SJSA1 (cell line): ENCODE measurements around the gene ZNF763. TPM values are rescaled to one million over a fixed set of nuclear protein-coding genes. Genes with fewer than 3 reads are reported as not detected.
"Not testable (repeated sequence)": the region's sequence is repeated elsewhere in the genome, so short reads cannot be mapped to it uniquely, and the experiment has no call there.

Experiments used
- DNase-seq, 2 experiments: peaks; one replicate each; pipeline ENCODE4 v3.0.0-alpha.2; 2015 to 2020; ENCODE audit warnings: low spot score in 2 of 2, low read depth in 1 of 2
- H3K27ac ChIP-seq: fragments of 250-450 bp; sonication (Bioruptor Pico); 2 replicates; pipeline ENCODE4 v1.5.1; 2020; ENCODE audit warnings: mild to moderate bottlenecking, moderate library complexity
- H3K27me3 ChIP-seq: fragments of 250-450 bp; sonication (Bioruptor Pico); replicated peaks from 2 replicates; pipeline ENCODE4 v1.5.1; 2020; ENCODE audit warnings: mild to moderate bottlenecking, moderate library complexity
- H3K36me3 ChIP-seq: fragments of 250-450 bp; sonication (Bioruptor Pico); 2 replicates; pipeline ENCODE4 v1.5.1; 2020; ENCODE audit warnings: mild to moderate bottlenecking
- H3K4me1 ChIP-seq: fragments of 250-450 bp; sonication (Bioruptor Pico); replicated peaks from 2 replicates; pipeline ENCODE4 v1.6.1; 2021; ENCODE audit warnings: mild to moderate bottlenecking
- H3K4me3 ChIP-seq: fragments of 250-450 bp; sonication (Bioruptor Pico); 2 replicates; pipeline ENCODE4 v1.5.1; 2020; ENCODE audit warnings: mild to moderate bottlenecking
- H3K9me3 ChIP-seq: fragments of 250-450 bp; sonication (Bioruptor Pico); replicated peaks from 2 replicates; pipeline ENCODE4 v1.5.1; 2020; ENCODE audit warnings: mild to moderate bottlenecking
- total RNA-seq: library from RNA; depleted of rRNA; stranded (reverse); fragments of >200 nt; shearing (Covaris generic); gene quantifications from 2 replicates; pipeline ENCODE4 v1.2.3, GENCODE V29; 2014

Gene ZNF763
- total RNA-seq, 1 experiment from 2014 or later: 0.18 TPM

DNA sequence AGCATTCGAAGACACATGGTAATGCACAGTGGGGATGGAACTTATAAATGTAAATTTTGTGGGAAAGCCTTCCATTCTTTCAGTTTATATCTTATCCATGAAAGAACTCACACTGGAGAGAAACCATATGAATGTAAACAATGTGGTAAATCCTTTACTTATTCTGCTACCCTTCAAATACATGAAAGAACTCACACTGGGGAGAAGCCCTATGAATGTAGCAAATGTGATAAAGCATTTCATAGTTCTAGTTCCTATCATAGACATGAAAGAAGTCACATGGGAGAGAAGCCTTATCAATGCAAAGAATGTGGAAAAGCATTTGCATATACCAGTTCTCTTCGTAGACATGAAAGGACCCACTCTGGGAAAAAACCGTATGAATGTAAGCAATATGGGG lies 16.2 kb upstream of the ZNF763 start:
- H3K27me3 ChIP-seq: no peaks in the 10 kb centered on the region
- DNase-seq: no peak
- H3K36me3 ChIP-seq: peaks cover 85% of the 10 kb centered on the region
- H3K9me3 ChIP-seq: peaks cover 58% of the 10 kb centered on the region
- H3K4me1 ChIP-seq: no peaks in the 10 kb centered on the region
- no peak overlapping the region for H3K27ac ChIP-seq
- no peak overlapping the region for H3K4me3 ChIP-seq

DNA sequence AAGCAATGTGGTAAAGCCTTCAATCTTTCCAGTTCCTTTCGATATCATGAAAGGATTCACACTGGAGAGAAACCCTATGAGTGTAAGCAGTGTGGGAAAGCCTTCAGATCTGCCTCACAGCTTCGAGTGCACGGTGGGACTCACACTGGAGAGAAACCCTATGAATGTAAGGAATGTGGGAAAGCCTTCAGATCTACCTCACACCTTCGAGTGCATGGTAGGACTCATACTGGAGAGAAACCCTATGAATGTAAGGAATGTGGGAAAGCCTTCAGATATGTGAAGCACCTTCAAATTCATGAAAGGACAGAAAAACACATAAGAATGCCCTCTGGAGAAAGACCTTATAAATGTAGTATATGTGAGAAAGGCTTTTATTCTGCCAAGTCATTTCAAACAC lies 15.6 kb upstream of the ZNF763 start:
- no peak overlapping the region for H3K4me3 ChIP-seq
- H3K27me3 ChIP-seq: no peaks in the 10 kb centered on the region
- no peak overlapping the region for H3K27ac ChIP-seq
- peak in 1 of 2 experiments; percentile 11 for DNase-seq
- peaks cover 53% of the 10 kb centered on the region for H3K9me3 ChIP-seq
- H3K4me1 ChIP-seq: no peaks in the 10 kb centered on the region
- H3K36me3 ChIP-seq: peaks cover 79% of the 10 kb centered on the region

DNA sequence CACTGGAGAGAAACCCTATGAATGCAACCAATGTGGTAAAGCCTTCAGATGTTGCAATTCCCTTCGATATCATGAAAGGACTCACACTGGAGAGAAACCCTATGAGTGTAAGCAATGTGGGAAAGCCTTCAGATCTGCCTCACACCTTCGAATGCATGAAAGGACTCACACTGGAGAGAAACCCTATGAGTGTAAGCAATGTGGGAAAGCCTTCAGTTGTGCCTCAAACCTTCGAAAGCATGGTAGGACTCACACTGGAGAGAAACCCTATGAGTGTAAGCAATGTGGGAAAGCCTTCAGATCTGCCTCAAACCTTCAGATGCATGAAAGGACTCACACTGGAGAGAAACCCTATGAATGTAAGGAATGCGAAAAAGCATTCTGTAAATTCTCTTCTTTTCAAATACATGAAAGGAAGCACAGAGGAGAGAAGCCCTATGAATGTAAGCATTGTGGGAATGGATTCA lies 15.2 kb upstream of the ZNF763 start:
- not testable (repeated sequence) for H3K27ac ChIP-seq, H3K4me3 ChIP-seq, H3K4me1 ChIP-seq, H3K27me3 ChIP-seq
- peaks cover 78% of the 10 kb centered on the region for H3K36me3 ChIP-seq
- peaks cover 52% of the 10 kb centered on the region for H3K9me3 ChIP-seq
- peak in 1 of 2 experiments; percentile 7 for DNase-seq

DNA sequence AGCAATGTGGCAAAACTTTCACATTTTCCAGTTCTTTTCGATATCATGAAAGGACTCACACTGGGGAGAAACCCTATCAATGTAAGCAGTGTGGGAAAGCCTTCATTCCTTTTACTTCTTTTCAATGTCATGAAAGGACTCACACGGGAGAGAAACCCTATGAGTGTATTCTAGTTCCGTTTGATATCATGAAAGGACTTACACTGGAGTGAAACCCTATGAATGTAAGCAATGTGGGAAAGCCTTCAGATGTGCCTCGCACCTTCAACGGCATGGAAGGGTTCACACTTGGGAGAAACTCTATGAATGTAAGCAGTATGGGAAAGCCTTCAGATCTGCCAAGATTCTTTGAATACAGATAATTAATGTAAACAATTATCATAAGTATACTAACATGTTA lies 14.5 kb upstream of the ZNF763 start:
- Histone ChIP-seq H3K4me1 (no peaks in the 10 kb centered on the region), H3K9me3 (peaks cover 46% of the 10 kb centered on the region), H3K27me3 (no peaks in the 10 kb centered on the region), H3K36me3 (peaks cover 71% of the 10 kb centered on the region), H3K4me3 (no peak overlapping the region), H3K27ac (no peak overlapping the region)
- DNase-seq: no peak

DNA sequence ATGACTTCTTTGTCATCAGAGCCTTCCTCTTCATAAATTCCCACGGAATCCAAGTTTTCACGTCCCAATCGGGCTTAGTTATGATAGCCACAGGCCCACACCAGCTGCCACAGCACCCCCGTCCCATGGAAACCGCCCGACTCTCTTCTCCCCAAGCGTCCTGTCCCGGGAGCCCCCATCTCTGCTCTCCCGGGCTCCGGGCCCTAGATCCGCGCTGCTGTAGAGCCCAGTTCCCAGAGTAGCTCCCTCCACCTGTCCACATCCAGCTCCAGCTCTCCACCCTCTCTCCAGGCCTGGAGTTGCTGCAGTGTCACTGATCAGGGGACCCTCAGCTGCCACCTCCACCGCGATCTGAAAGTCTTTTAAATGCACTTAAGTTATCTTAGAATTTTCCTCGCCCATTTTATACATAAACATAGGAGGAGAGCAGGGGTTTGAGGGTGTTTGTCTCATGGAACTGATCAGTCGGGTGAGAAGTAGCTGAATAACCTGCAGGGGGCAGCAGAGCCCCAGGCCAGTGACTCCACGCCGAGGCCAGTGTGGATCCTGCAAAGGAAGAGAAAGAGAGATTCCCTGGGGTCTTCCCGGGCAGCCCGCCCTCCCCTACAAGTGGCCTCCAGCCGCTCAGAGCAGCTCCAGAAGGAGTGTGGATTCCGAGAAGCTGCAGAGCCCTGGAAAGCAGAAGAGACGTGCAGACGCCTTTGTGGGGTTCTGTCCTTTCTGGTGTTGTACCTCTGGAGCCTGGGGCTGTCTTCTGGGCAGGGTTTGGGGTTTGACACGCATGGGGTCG lies 1.1 kb upstream of the ZNF763 start:
- Histone ChIP-seq H3K27ac (no peak overlapping the region), H3K9me3 (peaks cover 4% of the 10 kb centered on the region; the same call in 1 of the 2 replicates), H3K4me3 (no peak overlapping the region), H3K4me1 (no peaks in the 10 kb centered on the region), H3K27me3 (no peaks in the 10 kb centered on the region), H3K36me3 (no peaks in the 10 kb centered on the region)
- no peak for DNase-seq

DNA sequence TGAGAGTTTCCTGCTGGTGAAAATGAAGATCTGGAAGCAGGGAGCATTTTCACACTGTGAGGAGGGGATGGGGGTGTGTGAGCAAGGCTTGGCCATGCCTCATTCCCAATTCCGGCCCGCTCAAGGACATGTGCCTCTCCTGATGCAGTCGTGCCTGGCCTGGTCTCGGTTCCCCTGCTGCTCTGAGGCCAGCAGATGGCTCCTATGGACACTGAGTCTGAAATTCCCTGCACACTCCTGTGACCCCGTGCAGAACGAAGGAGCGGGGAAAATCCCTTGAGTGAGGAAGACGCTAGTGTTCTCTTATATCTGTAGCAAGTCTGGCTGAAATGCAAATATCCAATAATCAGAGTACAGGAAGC lies 363 bp upstream of the ZNF763 start:
- no peak for DNase-seq
- no peaks in the 10 kb centered on the region for H3K4me1 ChIP-seq

DNA sequence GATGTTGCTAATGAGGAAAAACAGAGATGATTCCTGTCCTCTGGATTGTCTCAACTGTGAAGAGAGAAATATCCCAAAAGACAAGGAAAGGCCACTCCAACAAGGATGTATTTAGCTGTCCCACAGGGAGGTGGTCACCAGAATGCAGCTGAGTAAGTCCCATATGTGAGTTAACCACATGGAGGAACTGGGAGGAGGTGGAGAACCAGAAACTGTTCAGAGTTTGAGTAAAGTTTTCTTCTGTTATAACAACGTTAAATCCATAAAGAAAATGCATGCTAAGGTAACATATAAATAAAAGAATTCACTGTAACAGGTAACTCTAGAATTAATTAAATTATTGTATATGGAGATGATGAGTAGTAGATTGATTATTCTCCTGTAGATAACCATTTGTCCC lies 5.3 kb downstream of the ZNF763 start:
- H3K4me1 ChIP-seq: no peaks in the 10 kb centered on the region
- no peaks in the 10 kb centered on the region; the same call in 1 of the 2 replicates for H3K9me3 ChIP-seq
- H3K36me3 ChIP-seq: no peaks in the 10 kb centered on the region
- no peak for DNase-seq
- H3K27me3 ChIP-seq: no peaks in the 10 kb centered on the region
- H3K4me3 ChIP-seq: no peak overlapping the region
- H3K27ac ChIP-seq: no peak overlapping the region

More for the DNA sequence above, 363 bp upstream of the ZNF763 start:
- H3K27ac ChIP-seq: no peak overlapping the region
- H3K27me3 ChIP-seq: no peaks in the 10 kb centered on the region
- H3K36me3 ChIP-seq: no peaks in the 10 kb centered on the region
- peaks cover 4% of the 10 kb centered on the region; the same call in 1 of the 2 replicates for H3K9me3 ChIP-seq
- no peak overlapping the region for H3K4me3 ChIP-seq

DNA sequence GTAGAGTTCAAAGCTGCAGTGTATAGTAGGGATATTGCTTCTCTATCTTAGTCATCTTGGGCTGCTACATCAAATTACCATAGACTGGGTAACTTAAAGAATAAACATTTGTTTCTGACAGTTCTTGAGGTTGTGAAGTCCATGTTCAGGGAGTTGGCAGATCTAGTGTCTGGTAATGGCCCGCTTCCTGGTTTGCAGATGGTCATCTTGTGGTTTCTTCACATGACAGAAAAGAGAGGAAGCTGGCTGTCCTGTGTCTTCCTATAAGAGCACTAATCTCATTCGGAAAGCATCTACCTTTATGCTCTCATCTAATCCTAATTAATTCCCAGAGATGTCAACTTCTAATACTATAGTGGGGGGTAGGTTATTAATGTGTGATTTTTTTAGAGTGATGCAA lies 6.2 kb downstream of the ZNF763 start:
- Histone ChIP-seq H3K4me1 (no peaks in the 10 kb centered on the region), H3K4me3 (no peak overlapping the region), H3K36me3 (no peaks in the 10 kb centered on the region), H3K27me3 (no peaks in the 10 kb centered on the region), H3K27ac (no peak overlapping the region), H3K9me3 (peaks cover 4% of the 10 kb centered on the region; the same call in 1 of the 2 replicates)
- DNase-seq: no peak

DNA sequence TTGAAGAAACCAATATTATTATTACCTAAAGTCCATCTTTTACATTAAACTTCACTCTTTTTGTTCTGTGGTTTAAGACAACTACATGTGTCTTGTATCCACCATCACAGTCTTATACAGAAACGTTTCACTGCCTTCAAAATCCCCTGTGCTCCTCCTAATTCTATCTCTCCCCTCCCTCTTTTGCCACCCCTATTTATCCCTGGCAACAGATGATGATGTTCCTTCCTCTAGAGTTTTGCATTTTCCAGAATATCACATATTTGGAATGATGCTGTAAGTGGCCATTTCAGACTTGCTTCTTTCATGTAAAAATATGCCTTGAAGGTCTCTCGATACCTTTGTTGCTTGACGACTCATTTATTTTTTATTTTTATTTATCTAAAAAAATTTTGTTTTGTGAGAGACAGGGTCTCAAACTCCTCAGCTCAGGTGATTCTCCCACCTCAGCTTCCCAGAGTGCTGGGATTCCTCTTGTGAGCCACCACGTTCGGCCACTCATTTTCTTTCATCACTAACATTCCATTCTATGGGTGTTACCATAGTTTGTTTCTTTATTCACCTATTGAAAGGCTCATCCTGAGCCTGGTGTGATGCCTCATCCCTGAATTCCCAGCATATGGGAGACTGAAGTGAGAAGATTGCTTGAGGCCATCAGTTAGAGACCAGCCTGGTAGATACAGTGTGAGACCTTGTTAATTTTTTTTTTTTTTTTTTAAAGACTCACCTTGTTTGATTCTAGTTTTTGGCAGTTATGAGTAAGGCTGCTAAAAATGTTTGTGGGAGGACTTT lies 8.4 kb downstream of the ZNF763 start:
- H3K9me3 ChIP-seq: peaks cover 4% of the 10 kb centered on the region; the same call in 1 of the 2 replicates
- H3K4me1 ChIP-seq: no peaks in the 10 kb centered on the region
- no peak overlapping the region for H3K27ac ChIP-seq
- no peaks in the 10 kb centered on the region for H3K27me3 ChIP-seq
- H3K4me3 ChIP-seq: no peak overlapping the region
- no peaks in the 10 kb centered on the region for H3K36me3 ChIP-seq
- DNase-seq: no peak

DNA sequence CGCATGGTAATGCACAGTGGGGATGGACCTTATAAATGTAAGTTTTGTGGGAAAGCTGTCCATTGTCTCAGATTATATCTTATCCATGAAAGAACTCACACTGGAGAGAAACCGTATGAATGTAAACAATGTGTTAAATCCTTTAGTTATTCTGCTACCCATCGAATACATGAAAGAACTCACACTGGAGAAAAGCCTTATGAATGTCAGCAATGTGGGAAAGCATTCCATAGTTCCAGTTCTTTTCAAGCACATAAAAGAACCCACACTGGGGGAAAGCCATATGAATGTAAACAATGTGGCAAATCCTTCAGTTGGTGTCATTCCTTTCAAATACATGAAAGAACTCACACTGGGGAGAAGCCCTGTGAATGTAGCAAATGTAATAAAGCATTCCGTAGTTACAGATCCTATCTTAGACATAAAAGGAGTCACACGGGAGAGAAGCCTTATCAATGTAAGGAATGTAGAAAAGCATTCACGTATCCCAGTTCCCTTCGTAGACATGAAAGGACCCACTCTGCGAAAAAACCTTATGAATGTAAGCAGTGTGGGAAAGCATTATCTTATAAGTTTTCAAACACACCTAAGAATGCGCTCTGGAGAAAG lies 13.8 kb downstream of the ZNF763 start:
- H3K36me3 ChIP-seq: no peaks in the 10 kb centered on the region
- no peak overlapping the region for H3K27ac ChIP-seq
- no peak for DNase-seq
- no peaks in the 10 kb centered on the region for H3K4me1 ChIP-seq
- peaks cover 8% of the 10 kb centered on the region for H3K9me3 ChIP-seq
- H3K27me3 ChIP-seq: no peaks in the 10 kb centered on the region
- H3K4me3 ChIP-seq: no peak overlapping the region

DNA sequence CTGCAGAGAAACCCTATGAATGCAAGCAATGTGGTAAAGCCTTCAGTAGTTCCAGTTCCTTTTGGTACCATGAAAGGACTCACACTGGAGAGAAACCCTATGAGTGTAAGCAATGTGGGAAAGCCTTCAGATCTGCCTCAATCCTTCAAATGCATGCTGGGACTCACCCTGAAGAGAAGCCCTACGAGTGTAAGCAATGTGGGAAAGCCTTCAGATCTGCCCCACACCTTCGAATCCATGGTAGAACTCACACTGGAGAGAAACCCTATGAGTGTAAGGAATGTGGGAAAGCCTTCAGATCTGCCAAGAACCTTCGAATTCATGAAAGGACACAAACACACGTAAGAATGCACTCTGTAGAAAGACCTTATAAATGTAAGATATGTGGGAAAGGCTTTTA lies 14.7 kb downstream of the ZNF763 start:
- Histone ChIP-seq H3K9me3 (peaks cover 8% of the 10 kb centered on the region), H3K4me1 (no peaks in the 10 kb centered on the region), H3K27ac (no peak overlapping the region), H3K27me3 (no peaks in the 10 kb centered on the region), H3K36me3 (no peaks in the 10 kb centered on the region), H3K4me3 (no peak overlapping the region)
- DNase-seq: no peak

DNA sequence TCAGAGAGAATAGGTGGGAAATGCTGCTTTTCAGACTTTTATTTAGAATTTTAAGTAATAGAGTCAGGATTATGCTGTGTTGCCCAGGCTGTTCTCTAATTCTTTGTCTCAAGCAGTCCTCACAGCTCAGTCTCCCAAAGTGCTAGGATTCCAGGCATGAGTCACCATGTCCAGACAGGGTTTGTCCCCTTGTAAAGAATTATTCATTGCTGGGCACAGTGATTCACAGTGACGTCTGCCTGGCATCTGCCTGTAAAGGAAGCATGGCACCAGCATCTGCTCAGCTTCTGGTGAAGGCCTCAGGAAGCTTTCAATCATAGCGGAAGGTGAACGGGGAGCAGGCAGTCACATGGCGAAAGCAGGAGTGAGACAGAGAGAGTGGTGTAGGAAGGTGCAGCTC lies 17.7 kb downstream of the ZNF763 start:
- no peaks in the 10 kb centered on the region for H3K4me1 ChIP-seq
- DNase-seq: no peak

DNA sequence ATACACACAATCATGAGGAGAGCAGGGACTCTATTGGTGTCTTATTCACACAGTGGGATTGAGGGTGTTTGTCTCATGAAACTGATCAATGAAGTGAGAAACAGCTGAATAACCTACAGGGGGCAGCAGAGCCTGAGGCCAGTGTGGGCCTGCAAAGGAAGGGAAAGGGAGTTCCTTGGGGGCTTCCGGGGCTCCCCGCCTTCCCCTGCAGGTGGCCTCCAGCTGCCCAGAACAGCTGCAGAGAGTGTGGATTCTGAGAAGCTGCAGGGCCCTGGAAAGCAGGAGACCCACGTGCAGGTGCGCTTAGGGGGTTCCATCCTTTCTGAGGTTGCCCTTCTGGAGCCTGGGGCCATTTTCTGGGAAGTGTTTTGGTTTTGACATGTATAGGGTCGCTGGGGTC lies 20.1 kb downstream of the ZNF763 start:
- no peaks in the 10 kb centered on the region for H3K9me3 ChIP-seq
- no peak overlapping the region for H3K4me3 ChIP-seq
- H3K4me1 ChIP-seq: no peaks in the 10 kb centered on the region
- DNase-seq: no peak
- no peaks in the 10 kb centered on the region for H3K36me3 ChIP-seq
- H3K27me3 ChIP-seq: no peaks in the 10 kb centered on the region
- no peak overlapping the region for H3K27ac ChIP-seq

More for the DNA sequence above, 17.7 kb downstream of the ZNF763 start:
- H3K9me3 ChIP-seq: peaks cover 4% of the 10 kb centered on the region; the same call in 1 of the 2 replicates
- no peaks in the 10 kb centered on the region for H3K27me3 ChIP-seq
- H3K36me3 ChIP-seq: no peaks in the 10 kb centered on the region
- no peak overlapping the region for H3K27ac ChIP-seq
- H3K4me3 ChIP-seq: no peak overlapping the region

DNA sequence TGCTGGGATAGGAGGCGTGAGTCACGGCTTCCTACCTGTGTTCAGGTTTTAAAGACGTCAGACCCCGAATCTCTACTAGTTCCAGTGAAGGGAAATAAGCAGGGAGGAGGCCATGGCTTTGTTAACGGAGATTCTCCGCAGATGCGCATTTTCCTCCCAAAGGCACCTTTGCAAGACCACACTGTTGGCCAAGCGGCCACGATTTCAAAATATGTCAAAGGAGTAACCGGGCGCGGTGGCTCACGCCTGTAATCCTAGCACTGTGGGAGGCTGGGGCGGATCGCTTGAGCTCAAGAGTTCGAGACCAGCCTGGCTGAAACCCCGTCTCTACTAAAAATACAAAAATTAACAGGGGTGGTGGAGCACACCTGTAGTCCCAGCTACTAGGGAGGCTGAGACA lies 21.9 kb downstream of the ZNF763 start:
- no peaks in the 10 kb centered on the region for H3K36me3 ChIP-seq
- no peaks in the 10 kb centered on the region for H3K9me3 ChIP-seq
- H3K4me3 ChIP-seq: no peak overlapping the region
- H3K27ac ChIP-seq: no peak overlapping the region
- no peak for DNase-seq
- H3K27me3 ChIP-seq: no peaks in the 10 kb centered on the region
- no peaks in the 10 kb centered on the region for H3K4me1 ChIP-seq
